IMR-90 (cell line): Measurements from ENCODE around the gene AP1S2. TPM values are rescaled to one million over a fixed set of nuclear protein-coding genes. Genes with fewer than 3 reads are reported as not detected.

Experiments
- ATAC-seq: fragments of 200-7000 bp; cut with Tn5 transposase; 2 replicates; pipeline ENCODE4 v1.9.1; 2020; ENCODE audit warnings: low read depth, mild to moderate bottlenecking, moderate library complexity
- BruUV-seq: library from RNA; stranded (reverse); fragments of 400-500 nt; replicated peaks from 2 replicates; lab custom pipeline; 2021; lab: Mats Ljungman, UMichigan
- CTCF ChIA-PET: fragments of 300-600 bp; formaldehyde crosslinking; extraction: SDS; loops from one replicate; lab custom pipeline; 2021; ENCODE audit warnings: antibody characterized with exemption; lab: Yijun Ruan, JAX
- POLR2A ChIA-PET: fragments of 300-600 bp; sonication (Branson Sonifier 250); formaldehyde crosslinking; loops from one replicate; lab custom pipeline; 2022; ENCODE audit warnings: antibody characterized with exemption; ENCODE audit not compliant: unreplicated experiment; lab: Charles Lee
- DNase-seq: peaks from one replicate; pipeline ENCODE4 v3.0.0; 2013
- H2AFZ ChIP-seq: replicated peaks from 2 replicates; pipeline ENCODE3; 2013; ENCODE audit warnings: low read length, mild to moderate bottlenecking; ENCODE audit not compliant: poor library complexity
- H2AK5ac ChIP-seq: 2 replicates; pipeline ENCODE4 v1.6.1; 2013; ENCODE audit warnings: low read depth, low read length, inconsistent platforms
- H2AK9ac ChIP-seq: replicated peaks from 2 replicates; pipeline ENCODE3; 2013; ENCODE audit warnings: mild to moderate bottlenecking, low read depth, low read length, moderate library complexity; ENCODE audit not compliant: poor library complexity
- H2BK120ac ChIP-seq: 2 replicates; pipeline ENCODE4 v1.6.1; 2013; ENCODE audit warnings: low read depth, low read length, inconsistent platforms
- H2BK15ac ChIP-seq: 3 replicates; pipeline ENCODE4 v1.6.1; 2013; ENCODE audit warnings: low read depth, low read length, inconsistent platforms
- H2BK20ac ChIP-seq: 2 replicates; pipeline ENCODE4 v1.6.1; 2013; ENCODE audit warnings: low read depth, mild to moderate bottlenecking, inconsistent platforms, low read length, moderate library complexity
- H2BK5ac ChIP-seq: 2 replicates; pipeline ENCODE4 v1.6.1; 2013; ENCODE audit warnings: mild to moderate bottlenecking, low read depth, low read length, inconsistent platforms; ENCODE audit not compliant: poor library complexity, severe bottlenecking
- H3K14ac ChIP-seq: replicated peaks from 2 replicates; pipeline ENCODE4 v1.6.1; 2013; ENCODE audit warnings: low read depth, low read length, inconsistent platforms
- H3K18ac ChIP-seq: 2 replicates; pipeline ENCODE4 v1.6.1; 2013; ENCODE audit warnings: low read depth, low read length, control low read depth
- H3K23ac ChIP-seq: 2 replicates; pipeline ENCODE4 v1.6.1; 2013; ENCODE audit warnings: low read depth, low read length, inconsistent platforms
- H3K27ac ChIP-seq: 2 replicates; pipeline ENCODE4 v1.5.1; 2013; ENCODE audit warnings: mild to moderate bottlenecking, control low read depth, low read length; ENCODE audit not compliant: insufficient read depth
- H3K27me3 ChIP-seq: 2 replicates; pipeline ENCODE4 v1.6.1; 2013; ENCODE audit warnings: low read length; ENCODE audit not compliant: control insufficient read depth, insufficient read depth
- H3K36me3 ChIP-seq: 2 replicates; pipeline ENCODE4 v1.6.1; 2013; ENCODE audit warnings: low read length, mixed read lengths; ENCODE audit not compliant: control insufficient read depth, insufficient read depth
- H3K4ac ChIP-seq: 2 replicates; pipeline ENCODE4 v1.6.1; 2013; ENCODE audit warnings: low read depth, low read length, inconsistent platforms
- H3K4me1 ChIP-seq: 2 replicates; pipeline ENCODE4 v1.6.1; 2013; ENCODE audit warnings: low read length, mixed read lengths; ENCODE audit not compliant: control insufficient read depth, insufficient read depth
- H3K4me2 ChIP-seq: 2 replicates; pipeline ENCODE4 v1.6.1; 2013; ENCODE audit warnings: low read depth, mild to moderate bottlenecking, control low read depth, low read length, moderate library complexity
- H3K4me3 ChIP-seq: 2 replicates; pipeline ENCODE4 v1.5.1; 2013; ENCODE audit warnings: low read depth, mild to moderate bottlenecking, control low read depth, low read length, moderate library complexity; ENCODE audit not compliant: insufficient read depth
- H3K56ac ChIP-seq: 2 replicates; pipeline ENCODE4 v1.6.1; 2013; ENCODE audit warnings: low read length, inconsistent platforms; ENCODE audit not compliant: insufficient read depth; ENCODE audit errors: extremely low read depth
- H3K79me1 ChIP-seq, 2 experiments: 2 replicates each; pipeline ENCODE4 v1.6.1; 2013; ENCODE audit warnings: low read length in 2 of 2, inconsistent platforms in 1 of 2, low read depth in 1 of 2
- H3K9ac ChIP-seq: 2 replicates; pipeline ENCODE4 v1.6.1; 2013; ENCODE audit warnings: low read depth, low read length, control low read depth
- H3K9me1 ChIP-seq: 2 replicates; pipeline ENCODE4 v1.6.1; 2013; ENCODE audit warnings: low read length, inconsistent platforms; ENCODE audit not compliant: insufficient read depth
- H3K9me3 ChIP-seq: 2 replicates; pipeline ENCODE4 v1.6.1; 2013; ENCODE audit warnings: low read length; ENCODE audit not compliant: control insufficient read depth, insufficient read depth
- H4K20me1 ChIP-seq: 2 replicates; pipeline ENCODE4 v1.6.1; 2013; ENCODE audit warnings: low read length, inconsistent platforms; ENCODE audit not compliant: insufficient read depth
- H4K5ac ChIP-seq: 2 replicates; pipeline ENCODE4 v1.6.1; 2013; ENCODE audit warnings: mild to moderate bottlenecking, low read depth, low read length, control low read depth
- H4K8ac ChIP-seq, 2 experiments: 2 replicates each; pipeline ENCODE4 v1.6.1; 2013; ENCODE audit warnings: low read depth in 2 of 2, low read length in 2 of 2, control low read depth in 1 of 2, inconsistent platforms in 1 of 2
- H4K91ac ChIP-seq: 2 replicates; pipeline ENCODE4 v1.6.1; 2013; ENCODE audit warnings: low read depth, low read length, inconsistent platforms; ENCODE audit not compliant: insufficient read depth
- CHD1 ChIP-seq: IDR thresholded peaks from 2 replicates; pipeline ENCODE4 v1.6.1; 2012; ENCODE audit warnings: low read depth, low read length, improper control_type of control experiment
- CTCF ChIP-seq: conservative IDR thresholded peaks from 2 replicates; pipeline ENCODE4 v1.5.1; 2012; ENCODE audit warnings: mild to moderate bottlenecking, low read depth, low read length, improper control_type of control experiment
- FOS ChIP-seq: fragments of 150-350 bp; IDR thresholded peaks from 2 replicates; pipeline ENCODE4 v1.6.1; 2016; ENCODE audit warnings: low read depth, low read length
- MAFK ChIP-seq: IDR thresholded peaks from 2 replicates; pipeline ENCODE4 v1.6.1; 2012; ENCODE audit warnings: low read depth, low read length, improper control_type of control experiment
- MAZ ChIP-seq: IDR thresholded peaks from 2 replicates; pipeline ENCODE4 v1.6.1; 2012; ENCODE audit warnings: low read depth, mild to moderate bottlenecking, low read length, improper control_type of control experiment, moderate library complexity, borderline replicate concordance
- MXI1 ChIP-seq: IDR thresholded peaks from 2 replicates; pipeline ENCODE4 v1.6.1; 2012; ENCODE audit warnings: low read depth, mild to moderate bottlenecking, low read length, moderate library complexity, borderline replicate concordance
- NFE2L2 ChIP-seq: fragments of 150-350 bp; IDR thresholded peaks from 2 replicates; pipeline ENCODE4 v1.6.1; 2016; ENCODE audit warnings: low read depth, mild to moderate bottlenecking, low read length
- POLR2A ChIP-seq: IDR thresholded peaks from 2 replicates; pipeline ENCODE4 v1.6.1; 2012; ENCODE audit warnings: mild to moderate bottlenecking, low read depth, low read length
- RAD21 ChIP-seq: IDR thresholded peaks from 2 replicates; pipeline ENCODE4 v1.6.1; 2012; ENCODE audit warnings: low read length, improper control_type of control experiment
- RCOR1 ChIP-seq: IDR thresholded peaks from 2 replicates; pipeline ENCODE4 v1.6.1; 2012; ENCODE audit warnings: mild to moderate bottlenecking, low read length, improper control_type of control experiment; ENCODE audit not compliant: insufficient replicate concordance
- RFX5 ChIP-seq: IDR thresholded peaks from 2 replicates; pipeline ENCODE4 v1.8.0; 2012; ENCODE audit warnings: low read depth, mild to moderate bottlenecking, low read length, moderate library complexity
- WGBS, 2 experiments: methylation state at CpG; one replicate each; pipeline versions ENCODE4 v1.1.5 to v1.1.7; 2013; ENCODE audit warnings: missing lambda C conversion rate in 2 of 2; ENCODE audit not compliant: insufficient read length in 1 of 2; ENCODE audit errors: extremely low coverage in 2 of 2; 5-methylcytosine and 5-hydroxymethylcytosine counted together
- dilution Hi-C: fragments of 300-500 bp; cut with HindIII; formaldehyde crosslinking; loops from one replicate; pipeline ENCODE4 v1.14.3; 2018; ENCODE audit warnings: low sequenced_read_pairs; ENCODE audit not compliant: unreplicated experiment
- in situ Hi-C: fragments of 300-500 bp; cut with MboI; formaldehyde crosslinking; loops from 3 replicates; pipeline ENCODE4 v1.14.3; 2019; ENCODE audit warnings: low sequenced_read_pairs, inconsistent platforms, mixed read lengths
- intact Hi-C: fragments of 100-400 bp; cut with micrococcal nuclease; formaldehyde crosslinking; loops from 2 replicates; pipeline ENCODE4 v1.10.0; 2022
- polyA plus RNA-seq, 3 experiments: library from polyadenylated mRNA; depleted of rRNA; stranded (reverse); fragments of >200 nt; gene quantifications; 2 replicates each; pipeline ENCODE4 v1.2.3, GENCODE V29; 2012; ENCODE audit warnings: low replicate concordance in 1 of 3
- total RNA-seq: library from RNA; depleted of rRNA; stranded (reverse); fragments of >200 nt; gene quantifications from 2 replicates; pipeline ENCODE4 v1.2.3, GENCODE V29; 2012
- TF ChIP-seq, protein P1 (sequence below): fragments of 150-350 bp; IDR thresholded peaks from 2 replicates; pipeline ENCODE4 v1.6.1; 2017; ENCODE audit warnings: mild to moderate bottlenecking, antibody characterized with exemption, low read length, low read depth
- TF ChIP-seq, protein P2 (sequence below): fragments of 150-350 bp; IDR thresholded peaks from 2 replicates; pipeline ENCODE4 v1.6.1; 2016; ENCODE audit warnings: low read depth, mild to moderate bottlenecking, low read length, moderate library complexity, borderline replicate concordance

The AP1S2 gene
- total and polyA plus RNA-seq, 2 of the 4 experiments (the other 2 are of a cell fraction), result 28.3 to 46.5 TPM

GRCh38 chrX:15869695-15870094, 15.1 kb upstream of the AP1S2 start:
- Histone ChIP-seq H2AK9ac (no peak overlapping the region), H3K23ac (no peak overlapping the region), H3K27ac (no peak overlapping the region), H2BK20ac (no peak overlapping the region), H3K4ac (no peak overlapping the region), H4K5ac (no peak overlapping the region), H3K9me1 (no peaks in the 10 kb centered on the region), H3K9ac (no peak overlapping the region), H4K20me1 (no peaks in the 10 kb centered on the region), H3K27me3 (peaks cover 6% of the 10 kb centered on the region), H3K14ac (no peak overlapping the region), H2BK5ac (no peak overlapping the region), H2BK15ac (no peak overlapping the region), H3K36me3 (no peaks in the 10 kb centered on the region), H3K18ac (no peak overlapping the region), H2BK120ac (no peak overlapping the region), H3K4me2 (no peak overlapping the region), H4K8ac (no peak overlapping the region), H4K91ac (no peak overlapping the region), H2AK5ac (no peak overlapping the region), H3K4me1 (no peaks in the 10 kb centered on the region), H3K56ac (no peak overlapping the region), H3K9me3 (no peaks in the 10 kb centered on the region), H3K79me1 (no peaks in the 10 kb centered on the region), H2AFZ (no peak overlapping the region), H3K4me3 (no peak overlapping the region)
- TF ChIP-seq RFX5 (no peak), RCOR1 (no peak), POLR2A (no peak), MAZ (no peak), MXI1 (no peak), FOS (no peak), CHD1 (no peak), MAFK (no peak), NFE2L2 (no peak), CTCF (no peak), RAD21 (no peak)
- TF ChIP-seq, protein P1, sequence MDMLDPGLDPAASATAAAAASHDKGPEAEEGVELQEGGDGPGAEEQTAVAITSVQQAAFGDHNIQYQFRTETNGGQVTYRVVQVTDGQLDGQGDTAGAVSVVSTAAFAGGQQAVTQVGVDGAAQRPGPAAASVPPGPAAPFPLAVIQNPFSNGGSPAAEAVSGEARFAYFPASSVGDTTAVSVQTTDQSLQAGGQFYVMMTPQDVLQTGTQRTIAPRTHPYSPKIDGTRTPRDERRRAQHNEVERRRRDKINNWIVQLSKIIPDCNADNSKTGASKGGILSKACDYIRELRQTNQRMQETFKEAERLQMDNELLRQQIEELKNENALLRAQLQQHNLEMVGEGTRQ, result no peak
- TF ChIP-seq, protein P2, sequence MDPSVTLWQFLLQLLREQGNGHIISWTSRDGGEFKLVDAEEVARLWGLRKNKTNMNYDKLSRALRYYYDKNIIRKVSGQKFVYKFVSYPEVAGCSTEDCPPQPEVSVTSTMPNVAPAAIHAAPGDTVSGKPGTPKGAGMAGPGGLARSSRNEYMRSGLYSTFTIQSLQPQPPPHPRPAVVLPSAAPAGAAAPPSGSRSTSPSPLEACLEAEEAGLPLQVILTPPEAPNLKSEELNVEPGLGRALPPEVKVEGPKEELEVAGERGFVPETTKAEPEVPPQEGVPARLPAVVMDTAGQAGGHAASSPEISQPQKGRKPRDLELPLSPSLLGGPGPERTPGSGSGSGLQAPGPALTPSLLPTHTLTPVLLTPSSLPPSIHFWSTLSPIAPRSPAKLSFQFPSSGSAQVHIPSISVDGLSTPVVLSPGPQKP, result no peak
- in situ Hi-C loops (no loop called here), intact Hi-C loops (no loop called here), dilution Hi-C loops (no loop called here)
- no peak for DNase-seq
- no TSS peak for BruUV-seq
- CTCF ChIA-PET, result no interaction called here
- no CpG with 5 or more reads among the region's 4 CpGs for WGBS, 2 experiments
- ATAC-seq, result no peak
- POLR2A ChIA-PET, result no interaction called here
